Liver (tissue), 3 donors: Measurements from ENCODE around the gene AGGF1.

Experiments
- CTCF ChIP-seq: fragments of 150-350 bp; IDR thresholded peaks from 2 replicates; pipeline ENCODE4 v1.5.1; 2017; ENCODE audit warnings: improper control_type of control experiment, low read depth, low read length; ENCODE audit not compliant: missing input control
- EGR1 ChIP-seq, 2 donors: IDR thresholded peaks; 2 replicates each; pipeline ENCODE4 v1.6.1; 2016 to 2018; ENCODE audit warnings: antibody characterized with exemption in 2 of 2, low read depth in 2 of 2
- RXRA ChIP-seq, 2 donors: IDR thresholded peaks; 2 replicates each; pipeline ENCODE4 v1.6.1; 2017 to 2018; ENCODE audit warnings: antibody characterized with exemption in 2 of 2, mild to moderate bottlenecking in 1 of 2
- YY1 ChIP-seq: IDR thresholded peaks from 2 replicates; pipeline ENCODE4 v1.6.1; 2016; ENCODE audit warnings: antibody characterized with exemption, mild to moderate bottlenecking
- donor health status: healthy.
- donor health status: healthy.

- no peak for TF ChIP-seq EGR1 (IDR thresholded peaks at IDR 0.05; ENCODE audit: low read depth in 2 of 2)
- no peak for TF ChIP-seq YY1
- TF ChIP-seq CTCF, result no peak
- no peak for TF ChIP-seq RXRA (IDR thresholded peaks at IDR 0.05)
Observed at GRCh38 chr5:77016962-77017361, 13.2 kb upstream of the AGGF1 start.
